GM21423 (cell line): Measurements from ENCODE around the gene ACOT7.

Experiments
- ATAC-seq: cut with Tn5 transposase; IDR thresholded peaks from one replicate; pipeline ENCODE4 v1.9.1; 2021; ENCODE audit warnings: mild to moderate bottlenecking, moderate library complexity; ENCODE audit not compliant: unreplicated experiment

ACOT7 gene

DNA sequence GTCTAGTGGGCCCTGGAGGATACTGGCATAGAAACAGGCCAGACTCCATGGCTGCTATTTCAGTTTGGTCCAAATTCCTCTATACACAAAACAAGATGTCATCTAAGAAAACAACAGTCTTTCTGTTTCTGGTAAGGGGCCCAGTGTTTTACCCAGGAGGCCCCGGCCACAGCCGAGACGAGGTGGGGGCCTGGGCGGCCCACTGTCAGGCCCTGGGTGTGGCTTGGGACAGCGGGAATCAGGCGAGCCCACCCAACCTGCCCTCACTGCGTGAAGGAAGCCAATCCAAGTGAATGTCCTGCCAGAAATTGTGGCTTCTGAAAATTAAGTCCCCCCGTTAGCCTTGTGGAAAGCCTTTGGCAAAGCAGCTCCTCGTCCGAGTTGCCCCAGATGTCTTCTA is 101.5 kb downstream of the ACOT7 start:
- ATAC-seq: no peak

GRCh38 chr1:6288665-6289064 is 104.9 kb downstream of the ACOT7 start:
- no peak for ATAC-seq

DNA sequence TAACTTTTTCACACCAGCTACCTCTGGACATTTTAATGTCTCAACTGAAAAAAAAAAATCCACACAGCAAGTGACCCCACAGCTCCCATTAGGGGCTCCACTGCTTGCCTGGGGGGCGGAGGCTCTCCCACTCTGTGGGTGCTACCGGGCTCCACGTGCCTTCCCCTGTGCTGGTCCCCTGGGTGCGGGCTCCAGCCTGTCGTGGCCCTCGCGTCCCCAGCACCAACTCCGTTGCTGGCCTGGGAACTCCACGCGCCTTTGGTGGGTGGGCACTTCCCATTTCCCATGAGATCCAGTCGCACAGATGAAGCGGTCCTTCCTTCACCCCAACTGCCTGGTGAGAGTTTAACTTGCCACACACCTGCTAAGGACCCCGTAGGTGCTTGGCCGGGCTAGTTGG is 105.5 kb downstream of the ACOT7 start:
- ATAC-seq: no peak

DNA sequence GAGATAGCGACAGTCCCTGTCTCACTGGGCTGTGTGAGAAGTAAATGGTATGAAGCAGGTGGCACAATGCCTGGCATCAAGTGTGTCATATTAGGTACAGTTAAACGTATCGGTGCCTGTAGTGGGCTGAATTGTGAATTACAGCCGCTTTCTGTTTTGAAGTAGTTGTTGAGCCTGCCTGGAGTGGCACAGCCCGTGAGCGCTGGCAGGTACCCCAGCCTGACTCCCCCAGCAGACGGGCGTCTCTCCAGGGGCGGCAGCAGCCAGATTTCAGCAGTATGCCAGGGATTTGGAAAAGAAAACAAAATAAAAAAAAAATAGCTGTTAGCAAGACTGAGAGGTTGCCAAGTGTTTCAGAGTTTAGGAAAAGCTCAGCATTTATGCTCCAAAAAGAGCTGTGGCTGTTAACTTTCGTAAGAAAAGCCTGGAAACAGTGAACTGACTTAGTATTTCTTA is 106.1 kb downstream of the ACOT7 start:
- no peak for ATAC-seq

- ATAC-seq: no peak
Measured at GRCh38 chr1:6287029-6287428, 106.5 kb downstream of the ACOT7 start.

- no peak for ATAC-seq
Measured at GRCh38 chr1:6286266-6286665, 107.3 kb downstream of the ACOT7 start.

DNA sequence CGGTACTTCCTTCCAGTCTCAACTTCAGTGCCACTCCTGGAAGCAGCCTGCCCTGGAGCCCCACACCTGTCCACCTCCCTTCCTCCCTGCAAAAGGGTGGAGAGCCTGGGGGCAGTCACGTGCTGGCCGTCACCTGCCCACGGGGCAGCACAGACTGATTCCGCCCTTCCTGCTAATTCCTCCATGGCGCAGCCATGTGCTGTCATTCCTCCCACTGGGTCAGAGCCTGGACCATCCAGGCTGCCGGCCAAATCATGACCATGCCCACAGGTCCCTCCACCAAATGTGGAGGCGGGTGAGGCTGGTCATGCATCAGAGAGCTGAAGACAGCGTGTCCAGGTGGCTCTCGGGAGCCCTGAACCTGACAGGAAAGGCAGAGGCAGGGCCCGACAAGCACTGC is 108.2 kb downstream of the ACOT7 start:
- ATAC-seq: no peak

- ATAC-seq: no peak
Measured at GRCh38 chr1:6282577-6283270, 110.8 kb downstream of the ACOT7 start.

DNA sequence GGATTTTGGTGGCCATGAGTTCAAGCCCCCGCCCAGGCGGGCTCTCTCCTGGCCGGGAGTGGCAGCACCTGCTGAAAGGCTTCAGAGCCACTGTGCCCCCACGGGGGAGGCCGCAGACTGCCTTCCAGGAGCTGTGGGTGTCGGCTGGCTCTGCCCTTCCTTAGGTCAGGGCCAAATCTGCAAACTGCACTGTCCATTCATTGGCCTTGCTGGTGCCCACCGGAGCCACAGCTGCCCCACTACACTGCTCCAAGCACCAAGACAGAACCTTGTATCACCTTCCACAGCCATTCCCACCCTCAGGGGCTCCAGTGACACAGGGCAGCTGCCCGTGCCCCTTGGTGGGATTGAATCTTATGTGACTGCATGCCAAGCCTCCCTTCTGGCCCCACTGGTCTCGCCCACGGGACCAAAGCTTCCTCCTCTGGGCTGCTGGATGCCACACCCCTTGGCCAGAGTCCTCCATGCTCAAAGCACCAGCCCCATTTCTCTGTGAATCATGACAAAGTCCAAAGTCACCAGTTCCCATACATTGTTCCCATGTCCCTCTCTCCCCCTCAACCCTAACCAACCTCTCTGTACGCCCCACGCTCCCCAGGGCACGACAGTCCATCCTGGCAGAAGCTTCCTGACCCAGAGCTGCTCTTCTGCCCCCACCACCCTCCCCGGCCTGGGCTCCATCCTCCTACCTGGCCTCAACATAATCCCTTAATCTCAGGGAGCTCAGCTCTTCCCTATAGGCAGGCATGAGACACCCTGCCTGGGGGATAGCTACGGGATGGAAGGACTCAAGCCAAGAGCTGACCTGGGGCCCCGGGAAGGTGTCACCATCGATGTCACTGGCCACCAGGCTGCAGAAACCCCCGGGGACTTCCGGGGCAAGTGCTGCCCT is 111.8 kb downstream of the ACOT7 start:
- no peak for ATAC-seq

GRCh38 chr1:6280761-6281451 is 112.7 kb downstream of the ACOT7 start:
- ATAC-seq: no peak

DNA sequence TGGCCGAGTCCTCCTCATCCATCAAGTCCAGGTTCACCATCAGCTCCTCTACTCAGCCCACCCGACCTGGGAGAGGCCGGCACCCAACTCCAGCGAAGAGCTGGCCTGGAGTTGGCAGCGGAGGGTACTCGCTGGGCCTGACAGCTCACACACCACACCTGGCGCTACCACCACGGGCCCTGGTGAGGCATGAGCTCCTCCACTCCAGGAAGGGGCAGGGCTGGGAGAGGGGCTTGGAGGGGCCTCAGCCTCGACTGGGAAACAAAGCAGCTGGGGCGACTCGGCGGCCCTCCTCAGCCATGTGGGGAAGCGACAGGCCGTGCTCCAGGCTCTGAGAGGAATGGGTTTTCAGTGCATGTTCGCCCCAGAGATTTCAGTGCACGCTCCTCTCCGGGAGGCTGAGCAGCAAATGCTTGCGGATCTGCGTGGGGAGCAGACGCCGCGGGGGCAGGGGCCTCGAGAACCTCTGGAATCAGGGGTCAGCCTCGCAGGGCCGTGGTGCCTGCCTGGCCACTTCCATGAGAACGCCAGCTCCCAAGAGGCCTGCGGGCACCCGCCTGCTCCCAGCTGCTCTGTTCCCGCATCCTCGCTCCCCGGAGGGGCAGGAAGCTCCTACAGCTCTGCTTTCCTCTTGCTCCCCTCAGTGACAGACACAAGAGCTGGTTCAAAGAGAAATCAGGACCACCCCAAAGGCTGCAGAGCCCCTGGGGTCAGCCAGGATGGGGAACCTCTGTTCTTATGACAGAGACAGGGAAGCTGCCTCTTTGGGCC is 113.8 kb downstream of the ACOT7 start:
- ATAC-seq: no peak

- ATAC-seq: no peak
Measured at GRCh38 chr1:6279066-6279465, 114.5 kb downstream of the ACOT7 start.

GRCh38 chr1:6278263-6278662 is 115.3 kb downstream of the ACOT7 start:
- ATAC-seq: no peak

- ATAC-seq: no peak
Measured at GRCh38 chr1:6276811-6277555, 116.6 kb downstream of the ACOT7 start.

DNA sequence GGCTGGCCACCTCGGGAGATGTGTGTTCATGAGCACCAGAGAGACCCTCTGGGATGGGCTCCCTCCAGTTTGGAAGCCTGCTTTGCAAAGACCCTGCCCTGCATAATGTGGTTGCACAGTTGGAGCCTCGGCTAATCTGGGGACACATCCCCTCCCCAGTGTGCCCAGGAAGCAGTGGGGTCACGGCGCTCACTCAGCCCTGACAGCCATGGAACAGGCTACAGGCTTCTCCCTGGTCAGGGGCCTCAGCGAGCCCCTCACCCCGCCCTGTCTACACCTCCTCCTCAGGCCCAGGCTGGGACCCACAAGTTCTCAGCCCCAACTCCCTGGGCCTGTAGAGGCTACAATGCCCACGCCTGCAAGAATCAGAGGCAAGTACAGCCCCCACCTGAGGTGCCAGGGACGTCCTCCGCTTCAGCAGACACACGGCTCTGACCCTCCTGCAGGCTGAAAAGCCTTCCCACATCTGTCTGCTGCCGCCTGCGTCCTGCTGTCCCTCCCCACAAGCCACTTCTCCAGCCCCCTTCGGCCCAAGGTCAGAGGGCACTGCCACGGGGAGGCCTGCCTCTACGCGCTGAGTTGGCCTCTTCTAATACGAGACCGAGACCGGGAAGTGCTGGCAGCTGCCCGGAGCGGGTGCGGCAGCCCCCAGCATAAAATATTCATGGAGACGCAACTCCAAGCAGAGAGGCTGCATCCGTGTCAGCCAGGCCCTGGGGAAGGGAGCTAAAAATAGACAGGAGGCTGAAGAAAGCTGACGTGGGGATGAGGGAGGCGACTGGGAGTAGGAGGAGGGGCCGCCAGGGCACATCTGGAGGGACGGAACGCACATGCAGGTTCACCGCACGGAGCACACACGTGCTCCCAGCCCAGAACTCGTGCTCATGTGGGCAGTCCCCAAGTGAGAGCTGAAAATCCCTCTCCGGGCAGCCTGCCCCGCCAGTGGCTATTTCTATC is 117.5 kb downstream of the ACOT7 start:
- ATAC-seq: no peak

- ATAC-seq: no peak
Measured at GRCh38 chr1:6274622-6275139, 118.9 kb downstream of the ACOT7 start.

GRCh38 chr1:6274102-6274501 is 119.5 kb downstream of the ACOT7 start:
- no peak for ATAC-seq

DNA sequence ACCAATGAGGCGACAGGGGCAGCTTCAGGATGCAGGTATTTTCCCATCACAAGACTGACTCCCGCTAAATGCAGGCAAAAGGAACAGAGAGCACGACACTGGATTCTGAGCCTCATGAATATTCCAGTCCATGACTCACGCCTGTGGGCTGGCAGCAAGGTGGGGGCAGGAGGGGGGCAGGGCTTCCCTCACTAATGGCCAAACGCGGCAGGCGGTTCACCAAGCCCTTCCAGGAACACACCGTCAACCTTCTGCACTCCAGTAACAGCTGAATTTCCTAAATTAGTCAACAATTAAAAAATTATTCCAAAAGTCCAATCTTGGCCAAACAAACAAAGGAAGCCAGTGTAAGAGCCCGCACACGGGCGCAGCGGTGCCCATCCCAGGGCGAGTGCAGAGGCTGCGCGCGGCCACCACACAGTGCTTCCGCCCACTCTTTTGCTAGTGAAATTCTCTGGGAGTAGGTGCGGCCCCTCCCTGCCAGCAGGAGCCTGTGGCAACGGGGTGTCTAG is 120.1 kb downstream of the ACOT7 start:
- no peak for ATAC-seq

DNA sequence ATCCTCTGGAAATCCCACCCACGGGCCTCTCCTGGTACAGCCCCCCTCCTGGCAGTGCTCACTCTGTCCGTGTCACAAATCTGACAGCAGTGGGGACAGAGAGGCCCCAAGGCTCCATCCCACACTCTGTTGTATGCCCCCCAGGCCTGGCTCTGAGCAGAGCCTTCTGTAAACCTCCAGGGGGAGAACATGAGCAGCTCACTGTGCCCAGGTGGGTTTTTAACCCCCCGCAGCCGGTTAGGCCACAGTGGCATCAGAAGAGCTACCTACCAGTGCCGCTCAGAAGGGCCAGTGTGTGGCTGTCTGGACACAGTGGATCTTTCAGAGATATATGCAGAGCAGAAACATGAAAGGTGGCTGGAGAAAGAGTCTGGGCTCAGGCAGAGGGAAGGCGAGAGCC is 120.7 kb downstream of the ACOT7 start:
- no peak for ATAC-seq
